ENCODE data around the gene OR2A12. TPM values are rescaled to one million over a fixed set of nuclear protein-coding genes. Genes with fewer than 3 reads are reported as not detected.
"Not testable (repeated sequence)": the region's sequence is repeated elsewhere in the genome, so short reads cannot be mapped to it uniquely, and the experiment has no call there.

OR2A12 gene
- polyA plus RNA-seq, 2 of the 4 experiments (the other 2 are of a cell fraction) = not detected

DNA sequence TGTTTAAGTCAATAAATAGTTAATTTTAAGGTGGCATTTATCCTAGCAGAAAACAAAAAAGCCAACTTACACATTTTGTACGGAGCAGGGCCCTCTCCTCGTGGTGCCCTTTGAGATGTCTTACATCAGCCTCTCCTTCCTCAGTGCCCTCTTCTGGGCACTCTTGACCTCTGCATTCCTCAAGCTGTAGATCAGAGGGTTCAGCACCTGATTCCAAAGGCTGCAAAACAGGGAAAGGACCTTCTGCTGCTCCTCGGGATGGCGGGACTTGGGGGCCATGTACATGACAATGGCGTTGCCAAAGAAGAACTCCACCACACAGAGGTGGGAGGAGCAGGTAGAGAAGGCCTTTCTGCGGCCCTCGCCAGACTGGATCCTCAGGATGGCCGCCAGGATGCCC is 32.3 kb downstream of the OR2A12 start:
- FAIRE-seq = no peak
- DNase-seq (ENCODE audit: low read depth in 1 of 2, low spot score in 1 of 2) = no peak
- ATAC-seq = no peak

DNA sequence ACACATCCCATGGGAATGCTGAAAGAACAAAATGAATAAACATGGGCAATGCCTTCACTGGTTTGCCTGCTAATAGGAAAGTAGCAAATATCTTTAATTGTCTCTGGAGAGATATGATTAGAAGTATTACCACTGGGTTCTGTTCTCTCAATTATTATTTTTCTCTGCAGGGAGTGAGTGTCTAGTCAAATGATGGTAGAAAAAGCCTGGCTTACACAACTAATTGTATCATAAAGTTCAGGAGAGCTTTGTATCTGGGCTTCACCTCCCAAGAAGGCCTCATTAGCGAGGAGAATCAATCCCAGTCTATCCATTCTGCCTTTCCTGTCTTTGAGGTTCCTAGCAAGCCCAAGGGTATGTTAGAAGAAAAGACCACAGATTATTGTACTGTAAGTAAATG is 36.8 kb downstream of the OR2A12 start, which contains the start of gene OR2A14:
TSS of gene OR2A14 (plus strand) at position 301 of the 400 bp plus-strand sequence. CDS start 5,937 bp downstream, outside the sequence.
- Histone ChIP-seq H3K4me3 (no peak within 1 kb of the TSS), H3K27ac (no peak within 1 kb of the TSS), H3K4me1 (no peaks in the 10 kb centered on the region), H3K4me2 (no peak within 1 kb of the TSS), H3K9me3 (no peaks in the 10 kb centered on the region)
- FAIRE-seq (no peak), DNase-seq (ENCODE audit: low read depth in 1 of 2, low spot score in 1 of 2) (no peak), ATAC-seq (no peak)
- ChIA-PET CTCF (no interaction called here), POLR2A (no interaction called here)
- WGBS (ENCODE audit: missing lambda C conversion rate) = 14% methylated on average over 1 of the region's 1 CpG
- TF ChIP-seq MAFK (IDR thresholded peaks at IDR 0.05; ENCODE audit: partially characterized antibody) (no peak), RARB (CRISPR knock-in tag; IDR thresholded peaks at IDR 0.05) (no peak), ZSCAN20 (CRISPR knock-in tag; IDR thresholded peaks at IDR 0.05) (no peak)

More for the DNA sequence above, 32.3 kb downstream of the OR2A12 start:
- TF ChIP-seq FOSL2 (IDR thresholded peaks at IDR 0.05) (no peak), FOSL2 (CRISPR knock-in tag; IDR thresholded peaks at IDR 0.05) (no peak), HEYL (CRISPR knock-in tag; IDR thresholded peaks at IDR 0.05) (no peak), POLR2A (IDR thresholded peaks at IDR 0.05; ENCODE audit: low read length) (no peak), FOSB (CRISPR knock-in tag; IDR thresholded peaks at IDR 0.05) (no peak), EHMT2 (IDR thresholded peaks at IDR 0.05; ENCODE audit: low read depth) (no peak), RCOR1 (IDR thresholded peaks at IDR 0.05; ENCODE audit: low read depth, low read length) (no peak), PHF8 (IDR thresholded peaks at IDR 0.05; ENCODE audit: borderline replicate concordance, low read depth) (no peak), ZNF302 (CRISPR knock-in tag; IDR thresholded peaks at IDR 0.05) (no peak), CBX8 (IDR thresholded peaks at IDR 0.05) (no peak), ZSCAN20 (CRISPR knock-in tag; IDR thresholded peaks at IDR 0.05) (no peak)
- POLR2A ChIA-PET = no interaction called here
- WGBS (ENCODE audit: missing lambda C conversion rate) = 12% methylated on average over 7 of the region's 8 CpGs
- Histone ChIP-seq H3K4me2 (no peak overlapping the region), H3K9me3 (no peaks in the 10 kb centered on the region), H3K4me3 (no peak overlapping the region), H3K4me1 (no peaks in the 10 kb centered on the region), H3K27ac (no peak overlapping the region)
- CTCF ChIA-PET = no interaction called here

DNA sequence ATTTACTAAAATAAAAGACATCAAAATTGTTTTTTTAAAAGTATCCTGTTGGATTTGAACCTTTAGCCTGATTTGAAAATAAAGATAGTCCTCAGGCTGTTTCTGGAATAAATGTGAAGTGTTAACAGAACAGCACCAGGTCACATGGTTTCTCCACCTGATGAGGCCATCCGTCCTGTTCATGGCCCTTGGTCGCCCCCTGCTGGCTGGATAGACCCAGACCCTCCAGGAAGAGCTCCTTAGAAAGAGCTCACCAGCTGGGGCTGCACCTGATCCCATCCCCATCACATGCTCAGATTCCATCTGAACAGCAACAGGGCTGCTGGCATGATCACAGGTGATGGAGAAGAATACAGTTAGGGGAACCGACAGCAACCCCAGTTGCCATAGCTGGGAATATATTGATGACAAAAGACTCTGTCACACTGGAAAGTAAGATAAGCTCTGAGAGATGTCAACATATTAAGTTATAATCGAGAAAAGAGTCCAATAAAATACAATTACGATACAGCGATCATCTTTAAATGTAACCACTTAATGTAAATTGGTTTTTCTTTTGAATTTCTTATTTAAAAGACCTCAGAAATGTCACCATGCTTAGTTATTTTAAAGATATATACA is 41.7 kb downstream of the OR2A12 start:
- ChIA-PET CTCF (interaction anchor here (0.6 to 1.4 kb wide), 14 partner anchors 9 to 391 kb away, joined by 3 to 9 read pairs (median 4); partner anchors contain the start of gene TCAF1), POLR2A (no interaction called here)
- H3K9me3 ChIP-seq = no peaks in the 10 kb centered on the region
- FAIRE-seq (no peak), DNase-seq (ENCODE audit: low read depth in 1 of 2, low spot score in 1 of 2) (peak; percentile 78 to 85), ATAC-seq (peak; percentile 97 to 100)
- H3K4me2 ChIP-seq = no peak overlapping the region
- no peaks in the 10 kb centered on the region for H3K4me1 ChIP-seq
- TF ChIP-seq KDM5A (IDR thresholded peaks at IDR 0.05) (no peak), FOXS1 (CRISPR knock-in tag; IDR thresholded peaks at IDR 0.05) (no peak), GATA3 (IDR thresholded peaks at IDR 0.05; ENCODE audit: borderline replicate concordance) (no peak), NPAS2 (CRISPR knock-in tag; IDR thresholded peaks at IDR 0.05; ENCODE audit: borderline replicate concordance) (no peak), SMC3 (IDR thresholded peaks at IDR 0.05) (peak; percentile 74), ZNF302 (CRISPR knock-in tag; IDR thresholded peaks at IDR 0.05) (no peak), RAD21 (conservative IDR thresholded peaks at IDR 0.05 in 1 of 2, IDR thresholded peaks at IDR 0.05 in 1 of 2) (peak; percentile 83 to 91)
- TF ChIP-seq, protein P1, sequence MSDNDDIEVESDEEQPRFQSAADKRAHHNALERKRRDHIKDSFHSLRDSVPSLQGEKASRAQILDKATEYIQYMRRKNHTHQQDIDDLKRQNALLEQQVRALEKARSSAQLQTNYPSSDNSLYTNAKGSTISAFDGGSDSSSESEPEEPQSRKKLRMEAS (IDR thresholded peaks at IDR 0.05) = peak; percentile 45
- TF ChIP-seq, protein P2, sequence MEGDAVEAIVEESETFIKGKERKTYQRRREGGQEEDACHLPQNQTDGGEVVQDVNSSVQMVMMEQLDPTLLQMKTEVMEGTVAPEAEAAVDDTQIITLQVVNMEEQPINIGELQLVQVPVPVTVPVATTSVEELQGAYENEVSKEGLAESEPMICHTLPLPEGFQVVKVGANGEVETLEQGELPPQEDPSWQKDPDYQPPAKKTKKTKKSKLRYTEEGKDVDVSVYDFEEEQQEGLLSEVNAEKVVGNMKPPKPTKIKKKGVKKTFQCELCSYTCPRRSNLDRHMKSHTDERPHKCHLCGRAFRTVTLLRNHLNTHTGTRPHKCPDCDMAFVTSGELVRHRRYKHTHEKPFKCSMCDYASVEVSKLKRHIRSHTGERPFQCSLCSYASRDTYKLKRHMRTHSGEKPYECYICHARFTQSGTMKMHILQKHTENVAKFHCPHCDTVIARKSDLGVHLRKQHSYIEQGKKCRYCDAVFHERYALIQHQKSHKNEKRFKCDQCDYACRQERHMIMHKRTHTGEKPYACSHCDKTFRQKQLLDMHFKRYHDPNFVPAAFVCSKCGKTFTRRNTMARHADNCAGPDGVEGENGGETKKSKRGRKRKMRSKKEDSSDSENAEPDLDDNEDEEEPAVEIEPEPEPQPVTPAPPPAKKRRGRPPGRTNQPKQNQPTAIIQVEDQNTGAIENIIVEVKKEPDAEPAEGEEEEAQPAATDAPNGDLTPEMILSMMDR (IDR thresholded peaks at IDR 0.05) = peak; percentile 80
- TF ChIP-seq, protein P3, sequence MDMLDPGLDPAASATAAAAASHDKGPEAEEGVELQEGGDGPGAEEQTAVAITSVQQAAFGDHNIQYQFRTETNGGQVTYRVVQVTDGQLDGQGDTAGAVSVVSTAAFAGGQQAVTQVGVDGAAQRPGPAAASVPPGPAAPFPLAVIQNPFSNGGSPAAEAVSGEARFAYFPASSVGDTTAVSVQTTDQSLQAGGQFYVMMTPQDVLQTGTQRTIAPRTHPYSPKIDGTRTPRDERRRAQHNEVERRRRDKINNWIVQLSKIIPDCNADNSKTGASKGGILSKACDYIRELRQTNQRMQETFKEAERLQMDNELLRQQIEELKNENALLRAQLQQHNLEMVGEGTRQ (IDR thresholded peaks at IDR 0.05) = peak; percentile 89
- TF ChIP-seq, protein P4, sequence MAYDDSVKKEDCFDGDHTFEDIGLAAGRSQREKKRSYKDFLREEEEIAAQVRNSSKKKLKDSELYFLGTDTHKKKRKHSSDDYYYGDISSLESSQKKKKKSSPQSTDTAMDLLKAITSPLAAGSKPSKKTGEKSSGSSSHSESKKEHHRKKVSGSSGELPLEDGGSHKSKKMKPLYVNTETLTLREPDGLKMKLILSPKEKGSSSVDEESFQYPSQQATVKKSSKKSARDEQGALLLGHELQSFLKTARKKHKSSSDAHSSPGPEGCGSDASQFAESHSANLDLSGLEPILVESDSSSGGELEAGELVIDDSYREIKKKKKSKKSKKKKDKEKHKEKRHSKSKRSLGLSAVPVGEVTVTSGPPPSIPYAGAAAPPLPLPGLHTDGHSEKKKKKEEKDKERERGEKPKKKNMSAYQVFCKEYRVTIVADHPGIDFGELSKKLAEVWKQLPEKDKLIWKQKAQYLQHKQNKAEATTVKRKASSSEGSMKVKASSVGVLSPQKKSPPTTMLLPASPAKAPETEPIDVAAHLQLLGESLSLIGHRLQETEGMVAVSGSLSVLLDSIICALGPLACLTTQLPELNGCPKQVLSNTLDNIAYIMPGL (CRISPR knock-in tag; IDR thresholded peaks at IDR 0.05; ENCODE audit: borderline replicate concordance) = no peak
- no peak overlapping the region for H3K4me3 ChIP-seq
- 4% methylated on average over 6 of the region's 6 CpGs for WGBS (ENCODE audit: missing lambda C conversion rate)
- no peak overlapping the region for H3K27ac ChIP-seq

DNA sequence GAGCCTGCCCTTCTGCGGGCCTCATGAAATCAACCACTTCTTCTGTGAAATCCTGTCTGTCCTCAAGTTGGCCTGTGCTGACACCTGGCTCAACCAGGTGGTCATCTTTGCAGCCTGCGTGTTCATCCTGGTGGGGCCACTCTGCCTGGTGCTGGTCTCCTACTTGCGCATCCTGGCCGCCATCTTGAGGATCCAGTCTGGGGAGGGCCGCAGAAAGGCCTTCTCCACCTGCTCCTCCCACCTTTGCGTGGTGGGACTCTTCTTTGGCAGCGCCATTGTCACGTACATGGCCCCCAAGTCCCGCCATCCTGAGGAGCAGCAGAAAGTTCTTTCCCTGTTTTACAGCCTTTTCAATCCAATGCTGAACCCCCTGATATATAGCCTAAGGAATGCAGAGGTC is 43.5 kb downstream of the OR2A12 start:
- H3K4me3 ChIP-seq; ATAC-seq; H3K4me1 ChIP-seq; FAIRE-seq; H3K4me2 ChIP-seq; DNase-seq (ENCODE audit: low read depth in 1 of 2, low spot score in 1 of 2); CTCF ChIA-PET; H3K27ac ChIP-seq; POLR2A ChIA-PET; H3K9me3 ChIP-seq: not testable (repeated sequence)
- 15% methylated on average over 9 of the region's 9 CpGs for WGBS (ENCODE audit: missing lambda C conversion rate)

All from A549 (cell line).